ENCODE data around the gene UBE2E2. TPM values are rescaled to one million over a fixed set of nuclear protein-coding genes. Genes with fewer than 3 reads are reported as not detected.
"Not testable (repeated sequence)": the region's sequence is repeated elsewhere in the genome, so short reads cannot be mapped to it uniquely, and the experiment has no call there.

Gene UBE2E2
- 12.2 and 35.8 TPM in 2 replicates for total RNA-seq (2014; rRNA removed; shearing (Covaris generic))

GRCh38 chr3:23202921-23203707 lies at the start of gene UBE2E2:
Gene UBE2E2, plus strand, starts transcription at chr3:23203327.
- peak; percentile 73 for DNase-seq (ENCODE audit: low read depth)

GRCh38 chr3:23153436-23153835 lies 49.7 kb upstream of the UBE2E2 start:
- DNase-seq (ENCODE audit: low read depth): no peak

GRCh38 chr3:23157331-23157730 lies 45.8 kb upstream of the UBE2E2 start:
- DNase-seq (ENCODE audit: low read depth): no peak

- peak; percentile 58 for DNase-seq (ENCODE audit: low read depth)
Observed at GRCh38 chr3:23159929-23160328, 43.2 kb upstream of the UBE2E2 start.

- DNase-seq (ENCODE audit: low read depth): no peak
Observed at GRCh38 chr3:23161308-23161707, 41.8 kb upstream of the UBE2E2 start.

GRCh38 chr3:23161896-23162570 lies 41.1 kb upstream of the UBE2E2 start:
- DNase-seq (ENCODE audit: low read depth): no peak

- DNase-seq (ENCODE audit: low read depth): no peak
Observed at GRCh38 chr3:23162934-23163333, 40.2 kb upstream of the UBE2E2 start.

- no peak for DNase-seq (ENCODE audit: low read depth)
Observed at GRCh38 chr3:23164746-23165145, 38.4 kb upstream of the UBE2E2 start.

- DNase-seq (ENCODE audit: low read depth): no peak
Observed at GRCh38 chr3:23165571-23165970, 37.6 kb upstream of the UBE2E2 start.

- DNase-seq (ENCODE audit: low read depth): no peak
Observed at GRCh38 chr3:23166276-23166675, 36.9 kb upstream of the UBE2E2 start.

- no peak for DNase-seq (ENCODE audit: low read depth)
Observed at GRCh38 chr3:23166845-23167244, 36.3 kb upstream of the UBE2E2 start.

GRCh38 chr3:23169551-23169950 lies 33.6 kb upstream of the UBE2E2 start:
- no peak for DNase-seq (ENCODE audit: low read depth)

- DNase-seq (ENCODE audit: low read depth): peak; percentile 23
Observed at GRCh38 chr3:23170291-23170690, 32.8 kb upstream of the UBE2E2 start.

- peak; percentile 3 for DNase-seq (ENCODE audit: low read depth)
Observed at GRCh38 chr3:23172059-23172458, 31.1 kb upstream of the UBE2E2 start.

GRCh38 chr3:23174426-23175039 lies 28.6 kb upstream of the UBE2E2 start:
- DNase-seq (ENCODE audit: low read depth): no peak

- DNase-seq (ENCODE audit: low read depth): peak; percentile 14
Observed at GRCh38 chr3:23175341-23176083, 27.6 kb upstream of the UBE2E2 start.

- not testable (repeated sequence) for DNase-seq (ENCODE audit: low read depth)
Observed at GRCh38 chr3:23176839-23177238, 26.3 kb upstream of the UBE2E2 start.

GRCh38 chr3:23182996-23183513 lies 20.1 kb upstream of the UBE2E2 start:
- no peak for DNase-seq (ENCODE audit: low read depth)

- DNase-seq (ENCODE audit: low read depth): peak; percentile 40
Observed at GRCh38 chr3:23183731-23184130, 19.4 kb upstream of the UBE2E2 start.

GRCh38 chr3:23185861-23186260 lies 17.3 kb upstream of the UBE2E2 start:
- DNase-seq (ENCODE audit: low read depth): no peak

GRCh38 chr3:23189187-23189586 lies 13.9 kb upstream of the UBE2E2 start:
- no peak for DNase-seq (ENCODE audit: low read depth)

- no peak for DNase-seq (ENCODE audit: low read depth)
Observed at GRCh38 chr3:23192816-23193215, 10.3 kb upstream of the UBE2E2 start.
